ENCODE data around the gene GNPTAB.

The GNPTAB gene

GRCh38 chr12:101729842-101730241, 100.9 kb downstream of the GNPTAB start:
- DNase-seq, result no peak

- no peak for DNase-seq
Observed at GRCh38 chr12:101727098-101727497, 103.7 kb downstream of the GNPTAB start.

GRCh38 chr12:101722392-101722791, 108.4 kb downstream of the GNPTAB start:
- DNase-seq, result no peak

GRCh38 chr12:101720118-101720517, 110.6 kb downstream of the GNPTAB start:
- DNase-seq, result no peak

- no peak for DNase-seq
Observed at GRCh38 chr12:101719566-101719965, 111.2 kb downstream of the GNPTAB start.

- no peak for DNase-seq
Observed at GRCh38 chr12:101714877-101715444, 115.8 kb downstream of the GNPTAB start.

- no peak for DNase-seq
Observed at GRCh38 chr12:101713930-101714329, 116.8 kb downstream of the GNPTAB start.

- DNase-seq, result no peak
Observed at GRCh38 chr12:101713059-101713682, 117.6 kb downstream of the GNPTAB start.

- DNase-seq, result no peak
Observed at GRCh38 chr12:101710288-101710687, 120.5 kb downstream of the GNPTAB start.

GRCh38 chr12:101707131-101707782, 123.5 kb downstream of the GNPTAB start:
- no peak for DNase-seq

- DNase-seq, result no peak
Observed at GRCh38 chr12:101706403-101706802, 124.4 kb downstream of the GNPTAB start.

GRCh38 chr12:101703487-101703886, 127.3 kb downstream of the GNPTAB start:
- no peak for DNase-seq

- DNase-seq, result no peak
Observed at GRCh38 chr12:101700299-101700820, 130.4 kb downstream of the GNPTAB start.

GRCh38 chr12:101698800-101699347, 131.9 kb downstream of the GNPTAB start:
- no peak for DNase-seq

GRCh38 chr12:101697930-101698799, 132.6 kb downstream of the GNPTAB start:
- no peak for DNase-seq

- DNase-seq, result no peak
Observed at GRCh38 chr12:101697197-101697929, 133.4 kb downstream of the GNPTAB start, which contains the start of gene CHPT1. TSS of gene CHPT1 (plus strand) at chr12:101697640. CDS start at chr12:101697862, 222 bp downstream.

- DNase-seq, result no peak
Observed at GRCh38 chr12:101696251-101697196, 134.2 kb downstream of the GNPTAB start.

- no peak for DNase-seq
Observed at GRCh38 chr12:101695706-101696105, 135.1 kb downstream of the GNPTAB start.
